CD4-positive, alpha-beta T cell treated with Interferon alpha-2 for 1 hour (primary cell): Measurements from ENCODE around the gene CD46.

Source experiments
- DNase-seq, 2 donors: peaks; one replicate each; pipeline ENCODE4 v3.0.0-alpha.2; 2020 to 2022

CD46 gene

GRCh38 chr1:207799989-207800648, 48.3 kb downstream of the CD46 start:
- no peak for DNase-seq

- DNase-seq = no peak
Observed at GRCh38 chr1:207801819-207802218, 50.0 kb downstream of the CD46 start.

- DNase-seq = no peak
Observed at GRCh38 chr1:207803678-207804077, 51.8 kb downstream of the CD46 start.

- DNase-seq = no peak
Observed at GRCh38 chr1:207804721-207805468, 53.0 kb downstream of the CD46 start.

GRCh38 chr1:207805841-207806421, 54.1 kb downstream of the CD46 start:
- DNase-seq = no peak

GRCh38 chr1:207806531-207807325, 54.9 kb downstream of the CD46 start:
- DNase-seq = peak in 1 of 2 donors; percentile 36

GRCh38 chr1:207807326-207807689, 55.5 kb downstream of the CD46 start:
- no peak for DNase-seq

- no peak for DNase-seq
Observed at GRCh38 chr1:207807690-207808321, 56.0 kb downstream of the CD46 start.

- DNase-seq = no peak
Observed at GRCh38 chr1:207808322-207808705, 56.5 kb downstream of the CD46 start.

- no peak for DNase-seq
Observed at GRCh38 chr1:207808911-207809555, 57.2 kb downstream of the CD46 start.

GRCh38 chr1:207810173-207810572, 58.3 kb downstream of the CD46 start:
- no peak for DNase-seq

GRCh38 chr1:207810606-207811295, 58.9 kb downstream of the CD46 start:
- DNase-seq = no peak

GRCh38 chr1:207811319-207811718, 59.5 kb downstream of the CD46 start:
- no peak for DNase-seq

GRCh38 chr1:207811920-207812720, 60.3 kb downstream of the CD46 start:
- no peak for DNase-seq

GRCh38 chr1:207812778-207813511, 61.1 kb downstream of the CD46 start:
- no peak for DNase-seq

GRCh38 chr1:207813512-207813881, 61.6 kb downstream of the CD46 start:
- no peak for DNase-seq

GRCh38 chr1:207813946-207814345, 62.1 kb downstream of the CD46 start:
- DNase-seq = no peak

GRCh38 chr1:207814469-207814868, 62.6 kb downstream of the CD46 start:
- DNase-seq = no peak

- no peak for DNase-seq
Observed at GRCh38 chr1:207815466-207815865, 63.6 kb downstream of the CD46 start.

GRCh38 chr1:207815913-207816291, 64.0 kb downstream of the CD46 start:
- DNase-seq = peak; percentile 40 to 41
